Measurements from ENCODE around the gene DPH1.
A peak's percentile ranks its signal among the peaks of the same experiment; 100 is the strongest.
"Not testable (repeated sequence)": the region's sequence is repeated elsewhere in the genome, so short reads cannot be mapped to it uniquely, and the experiment has no call there.

DPH1 gene

GRCh38 chr17:2029911-2030778 lies at the start of gene DPH1:
Gene DPH1, plus strand, starts transcription at chr17:2030153. Its CDS starts 17 bp downstream, at chr17:2030170.
- H3K27me3 Mint-ChIP-seq: peaks cover 36% of the 10 kb centered on the region
- H3K36me3 Mint-ChIP-seq (ENCODE audit: insufficient read depth): peaks cover 10% of the 10 kb centered on the region
- ATAC-seq (replicated peaks; ENCODE audit: extremely low read depth, poor library complexity, severe bottlenecking): peak; percentile 86
- peaks cover 28% of the 10 kb centered on the region for H3K4me1 Mint-ChIP-seq
- DNase-seq (ENCODE audit: low spot score in 2 of 2): peak; percentile 68 to 74
- peak within 1 kb of the TSS; percentile 84 for H3K27ac Mint-ChIP-seq (ENCODE audit: low read depth)
- peak within 1 kb of the TSS; percentile 92 for H3K4me3 Mint-ChIP-seq
- H3K9me3 Mint-ChIP-seq: no peaks in the 10 kb centered on the region

GRCh38 chr17:1980665-1981250 lies 49.2 kb upstream of the DPH1 start:
- no peaks in the 10 kb centered on the region for H3K36me3 Mint-ChIP-seq (ENCODE audit: insufficient read depth)
- peaks cover 40% of the 10 kb centered on the region for H3K27me3 Mint-ChIP-seq
- no peak for DNase-seq (ENCODE audit: low spot score in 2 of 2)
- no peak overlapping the region for H3K27ac Mint-ChIP-seq (ENCODE audit: low read depth)
- no peak for ATAC-seq (replicated peaks; ENCODE audit: extremely low read depth, poor library complexity, severe bottlenecking)
- H3K4me1 Mint-ChIP-seq: no peaks in the 10 kb centered on the region
- no peak overlapping the region for H3K4me3 Mint-ChIP-seq
- H3K9me3 Mint-ChIP-seq: no peaks in the 10 kb centered on the region

- H3K4me3 Mint-ChIP-seq; ATAC-seq (replicated peaks; ENCODE audit: extremely low read depth, poor library complexity, severe bottlenecking); H3K4me1 Mint-ChIP-seq; H3K9me3 Mint-ChIP-seq; DNase-seq (ENCODE audit: low spot score in 2 of 2); H3K36me3 Mint-ChIP-seq (ENCODE audit: insufficient read depth): not testable (repeated sequence)
- Mint-ChIP-seq H3K27me3 (peaks cover 28% of the 10 kb centered on the region), H3K27ac (ENCODE audit: low read depth) (peak overlapping the region; percentile 55)
Observed at GRCh38 chr17:1982793-1983366, 47.1 kb upstream of the DPH1 start.

- Mint-ChIP-seq H3K27ac (ENCODE audit: low read depth) (no peak overlapping the region), H3K36me3 (ENCODE audit: insufficient read depth) (no peaks in the 10 kb centered on the region), H3K27me3 (peaks cover 31% of the 10 kb centered on the region), H3K4me1 (no peaks in the 10 kb centered on the region), H3K4me3 (no peak overlapping the region), H3K9me3 (no peaks in the 10 kb centered on the region)
- DNase-seq (ENCODE audit: low spot score in 2 of 2) (no peak), ATAC-seq (replicated peaks; ENCODE audit: extremely low read depth, poor library complexity, severe bottlenecking) (no peak)
Observed at GRCh38 chr17:1985093-1985492, 44.9 kb upstream of the DPH1 start.

GRCh38 chr17:1985686-1986085 lies 44.3 kb upstream of the DPH1 start:
- DNase-seq (ENCODE audit: low spot score in 2 of 2) (no peak), ATAC-seq (replicated peaks; ENCODE audit: extremely low read depth, poor library complexity, severe bottlenecking) (no peak)
- H3K4me1 Mint-ChIP-seq: no peaks in the 10 kb centered on the region
- no peak overlapping the region for H3K27ac Mint-ChIP-seq (ENCODE audit: low read depth)
- H3K36me3 Mint-ChIP-seq (ENCODE audit: insufficient read depth): no peaks in the 10 kb centered on the region
- H3K4me3 Mint-ChIP-seq: no peak overlapping the region
- H3K27me3 Mint-ChIP-seq: peaks cover 31% of the 10 kb centered on the region
- H3K9me3 Mint-ChIP-seq: no peaks in the 10 kb centered on the region

GRCh38 chr17:1986783-1987451 lies 43.0 kb upstream of the DPH1 start:
- ATAC-seq (replicated peaks; ENCODE audit: extremely low read depth, poor library complexity, severe bottlenecking): no peak
- no peak for DNase-seq (ENCODE audit: low spot score in 2 of 2)
- H3K27ac Mint-ChIP-seq (ENCODE audit: low read depth): no peak overlapping the region
- no peak overlapping the region for H3K4me3 Mint-ChIP-seq
- H3K36me3 Mint-ChIP-seq (ENCODE audit: insufficient read depth): no peaks in the 10 kb centered on the region
- H3K4me1 Mint-ChIP-seq: no peaks in the 10 kb centered on the region
- H3K27me3 Mint-ChIP-seq: peaks cover 26% of the 10 kb centered on the region
- H3K9me3 Mint-ChIP-seq: no peaks in the 10 kb centered on the region

GRCh38 chr17:1989135-1989534 lies 40.8 kb upstream of the DPH1 start:
- H3K27ac Mint-ChIP-seq (ENCODE audit: low read depth): no peak overlapping the region
- H3K4me3 Mint-ChIP-seq: no peak overlapping the region
- DNase-seq (ENCODE audit: low spot score in 2 of 2): no peak
- no peaks in the 10 kb centered on the region for H3K4me1 Mint-ChIP-seq
- no peaks in the 10 kb centered on the region for H3K9me3 Mint-ChIP-seq
- H3K27me3 Mint-ChIP-seq: peaks cover 21% of the 10 kb centered on the region
- H3K36me3 Mint-ChIP-seq (ENCODE audit: insufficient read depth): no peaks in the 10 kb centered on the region
- no peak for ATAC-seq (replicated peaks; ENCODE audit: extremely low read depth, poor library complexity, severe bottlenecking)

- Mint-ChIP-seq H3K4me1 (no peaks in the 10 kb centered on the region), H3K27ac (ENCODE audit: low read depth) (no peak overlapping the region), H3K27me3 (peaks cover 46% of the 10 kb centered on the region), H3K4me3 (no peak overlapping the region), H3K36me3 (ENCODE audit: insufficient read depth) (no peaks in the 10 kb centered on the region), H3K9me3 (no peaks in the 10 kb centered on the region)
- ATAC-seq (replicated peaks; ENCODE audit: extremely low read depth, poor library complexity, severe bottlenecking): no peak
- DNase-seq (ENCODE audit: low spot score in 2 of 2): no peak
Observed at GRCh38 chr17:1992541-1992940, 37.4 kb upstream of the DPH1 start.

GRCh38 chr17:1994707-1995106 lies 35.2 kb upstream of the DPH1 start:
- H3K4me1 Mint-ChIP-seq: no peaks in the 10 kb centered on the region
- no peak for DNase-seq (ENCODE audit: low spot score in 2 of 2)
- H3K27ac Mint-ChIP-seq (ENCODE audit: low read depth): no peak overlapping the region
- H3K27me3 Mint-ChIP-seq: peaks cover 50% of the 10 kb centered on the region
- peaks cover 4% of the 10 kb centered on the region for H3K36me3 Mint-ChIP-seq (ENCODE audit: insufficient read depth)
- no peak overlapping the region for H3K4me3 Mint-ChIP-seq
- no peaks in the 10 kb centered on the region for H3K9me3 Mint-ChIP-seq
- ATAC-seq (replicated peaks; ENCODE audit: extremely low read depth, poor library complexity, severe bottlenecking): no peak

GRCh38 chr17:1995321-1995892 lies 34.5 kb upstream of the DPH1 start:
- Mint-ChIP-seq H3K27ac (ENCODE audit: low read depth) (no peak overlapping the region), H3K36me3 (ENCODE audit: insufficient read depth) (peaks cover 4% of the 10 kb centered on the region), H3K9me3 (no peaks in the 10 kb centered on the region), H3K4me1 (no peaks in the 10 kb centered on the region), H3K4me3 (no peak overlapping the region), H3K27me3 (peaks cover 57% of the 10 kb centered on the region)
- DNase-seq (ENCODE audit: low spot score in 2 of 2) (no peak), ATAC-seq (replicated peaks; ENCODE audit: extremely low read depth, poor library complexity, severe bottlenecking) (no peak)

- Mint-ChIP-seq H3K27ac (ENCODE audit: low read depth) (no peak overlapping the region), H3K4me1 (no peaks in the 10 kb centered on the region), H3K9me3 (no peaks in the 10 kb centered on the region), H3K27me3 (peaks cover 65% of the 10 kb centered on the region), H3K36me3 (ENCODE audit: insufficient read depth) (peaks cover 4% of the 10 kb centered on the region), H3K4me3 (no peak overlapping the region)
- no peak for ATAC-seq (replicated peaks; ENCODE audit: extremely low read depth, poor library complexity, severe bottlenecking)
- DNase-seq (ENCODE audit: low spot score in 2 of 2): no peak
Observed at GRCh38 chr17:1995907-1996799, 33.8 kb upstream of the DPH1 start.
